ENCODE data around the gene TRO.

TRO gene

DNA sequence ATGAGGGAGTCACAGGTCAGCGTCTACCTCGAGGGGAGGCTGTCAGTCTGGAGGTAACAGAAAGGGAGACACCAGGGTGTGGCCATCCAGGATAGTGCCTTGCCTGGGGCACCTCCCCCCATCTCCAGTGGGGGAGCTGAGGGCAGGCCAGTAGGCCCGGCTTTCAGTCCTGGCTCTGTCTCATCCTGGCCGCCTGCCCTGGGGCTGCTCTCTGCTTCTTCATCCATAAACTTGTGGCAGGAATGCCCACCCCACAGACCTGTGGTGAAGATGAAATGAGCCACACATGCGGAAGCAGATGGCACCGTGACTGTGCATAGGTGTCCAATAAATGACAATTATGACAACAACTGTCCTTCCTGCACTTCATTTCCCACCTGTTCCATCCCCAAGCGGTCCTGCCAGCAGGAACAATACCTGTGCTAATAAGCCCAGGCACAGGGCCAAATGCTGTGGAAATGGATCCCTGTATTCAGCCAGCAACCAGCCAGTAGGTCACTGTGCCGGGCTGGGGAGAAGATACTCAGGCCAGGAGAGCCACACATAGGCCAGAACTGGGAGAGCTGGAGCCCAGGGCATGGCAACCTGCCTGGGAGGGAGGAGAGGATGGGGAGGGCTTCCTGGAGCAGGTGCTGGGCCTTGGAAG lies 30.2 kb downstream of the TRO start:
- DNase-seq (ENCODE audit: low read depth): no peak

DNA sequence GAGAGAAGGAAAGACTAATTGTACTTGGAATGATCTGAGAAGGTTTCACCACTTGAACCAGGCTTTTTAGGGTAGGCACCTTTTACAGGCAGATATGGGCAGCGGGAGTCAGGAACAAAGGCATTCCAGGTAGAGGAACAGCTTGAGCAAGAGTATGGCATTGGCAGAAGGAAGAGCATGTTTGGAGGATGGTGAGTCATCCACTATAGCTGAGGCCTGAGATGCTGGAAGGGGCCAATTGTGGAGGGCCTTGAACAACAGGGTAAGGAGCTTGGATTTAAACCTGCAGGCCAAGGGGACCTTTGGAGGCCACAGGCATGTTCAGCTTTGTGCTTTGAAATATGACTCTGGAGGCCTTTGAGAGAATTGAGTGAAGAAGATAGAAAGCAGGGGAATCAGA lies 41.1 kb downstream of the TRO start:
- no peak for DNase-seq (ENCODE audit: low read depth)

DNA sequence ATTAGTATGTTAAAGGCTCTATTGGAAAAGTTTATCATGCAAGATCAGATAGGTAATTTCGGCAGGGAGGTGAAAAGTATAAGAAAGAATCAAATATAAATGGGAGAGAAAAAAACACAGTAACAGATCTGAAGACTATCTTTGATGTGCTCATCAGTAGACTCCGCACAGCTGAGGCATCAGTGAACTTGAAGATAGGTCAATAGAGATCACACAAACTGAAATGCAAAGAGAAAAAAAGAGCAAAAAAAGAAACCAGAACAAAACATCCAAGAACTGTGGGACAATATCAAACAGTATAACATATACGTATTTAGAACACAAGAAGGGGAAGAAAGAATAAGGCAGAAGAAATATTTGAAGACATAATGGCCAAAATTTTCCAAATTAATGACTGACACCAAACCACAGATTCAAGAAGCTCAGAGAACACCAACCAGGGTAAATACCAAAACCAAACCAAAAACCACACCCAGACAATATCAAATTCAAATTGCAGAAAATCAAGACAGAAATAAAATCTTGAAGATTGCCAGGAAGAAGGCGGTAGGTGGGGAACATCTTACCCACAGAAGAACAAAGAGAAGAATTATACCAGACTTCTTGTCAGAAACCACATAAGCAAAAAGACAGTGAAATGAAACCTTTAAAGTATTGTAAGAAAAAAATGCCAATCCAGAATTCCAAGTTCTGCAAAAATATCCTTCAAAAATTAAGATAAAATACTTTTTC lies 44.3 kb downstream of the TRO start:
- DNase-seq (ENCODE audit: low read depth): no peak

DNA sequence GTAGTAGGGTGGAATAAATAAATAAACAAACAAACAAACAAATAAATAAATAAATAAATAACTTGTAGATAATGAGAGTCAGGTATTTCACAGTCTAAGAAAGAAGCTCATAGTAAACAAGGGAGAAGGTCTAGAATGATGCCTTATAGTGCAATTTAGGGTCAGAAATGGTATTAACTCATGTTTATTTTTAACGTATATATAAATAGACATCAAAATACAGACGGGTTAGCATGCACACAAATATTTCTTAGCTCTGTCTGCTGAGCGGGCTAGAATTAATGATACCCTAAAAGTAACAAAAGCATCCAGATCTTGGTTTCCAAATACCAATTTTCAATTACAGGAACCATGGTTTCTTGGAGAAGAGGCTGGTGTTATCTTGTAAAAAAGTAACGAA lies 56.8 kb downstream of the TRO start:
- no peak for DNase-seq (ENCODE audit: low read depth)

DNA sequence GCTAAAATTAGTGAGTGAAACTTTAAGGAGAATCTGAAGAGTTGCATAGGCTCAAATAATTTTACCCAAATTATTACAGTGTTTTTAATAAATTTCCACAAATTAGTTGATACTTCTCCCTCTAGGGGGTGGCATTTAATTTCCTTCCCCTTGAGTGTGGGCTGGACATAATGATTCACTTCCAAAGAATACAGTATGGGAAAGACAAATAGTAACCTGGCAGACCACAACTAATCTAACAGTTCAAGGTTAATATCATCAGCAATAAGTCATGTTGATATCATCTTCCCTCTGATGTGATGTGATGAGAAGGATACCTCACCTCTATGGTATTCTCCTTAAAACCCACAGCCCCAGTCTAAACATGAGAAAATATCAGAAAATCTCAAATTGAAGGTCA lies 57.8 kb downstream of the TRO start:
- DNase-seq (ENCODE audit: low read depth): no peak

DNA sequence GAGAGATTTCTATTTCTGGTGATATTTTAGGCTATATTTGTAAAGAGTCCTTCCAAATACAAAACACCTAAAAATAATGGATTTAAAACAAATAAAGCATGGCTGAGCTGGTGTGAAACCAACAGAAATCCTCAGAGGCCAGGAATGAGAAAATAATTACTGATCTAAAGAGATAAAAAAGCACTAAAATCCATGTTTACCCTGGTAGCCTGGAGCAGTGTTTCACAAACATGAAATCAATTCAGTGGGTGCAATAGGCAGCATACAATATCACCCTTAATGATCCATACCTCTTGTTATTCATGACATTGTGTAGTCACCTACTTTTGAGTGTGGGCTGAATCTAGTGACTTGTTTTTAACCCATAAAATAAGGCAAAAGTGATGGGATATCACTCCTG lies 58.8 kb downstream of the TRO start:
- DNase-seq (ENCODE audit: low read depth): no peak

DNA sequence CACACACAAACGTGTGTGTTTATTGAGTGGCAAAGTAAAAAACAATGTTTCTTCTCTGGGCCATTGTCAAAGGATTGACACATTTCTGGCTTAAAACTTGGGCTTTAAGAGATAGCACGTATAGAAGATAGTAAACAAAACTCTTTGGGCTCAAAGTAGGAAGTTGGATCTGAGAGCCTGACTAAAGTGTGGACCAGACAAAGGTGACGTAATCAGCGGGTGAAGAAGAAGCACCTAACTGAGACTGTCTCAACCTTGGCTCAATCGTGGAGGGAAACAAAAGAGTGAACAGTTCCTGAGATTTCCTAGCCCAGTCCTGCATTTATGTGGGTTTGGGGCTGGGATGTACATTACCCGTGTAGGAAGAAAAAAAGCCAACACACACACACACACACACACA lies 59.7 kb downstream of the TRO start:
- DNase-seq (ENCODE audit: low read depth): no peak

All from activated T-cell treated with anti-CD3 and anti-CD28 coated beads for 48 hours (primary cell).